Mucosa of rectum (tissue), 2 donors: ENCODE measurements around the gene SAMD3.
"Not testable (repeated sequence)": the region's sequence is repeated elsewhere in the genome, so short reads cannot be mapped to it uniquely, and the experiment has no call there.

Source experiments
- H3K27ac ChIP-seq, 2 donors: one replicate each; pipeline ENCODE4 v1.7.0; 2013; ENCODE audit warnings: inconsistent platforms in 2 of 2, low read depth in 2 of 2, low read length in 2 of 2
- H3K27me3 ChIP-seq, 2 donors: one replicate each; pipeline ENCODE4 v1.7.0; 2013; ENCODE audit warnings: low read length in 2 of 2; ENCODE audit not compliant: control insufficient read depth in 2 of 2, insufficient read depth in 2 of 2
- H3K36me3 ChIP-seq, 2 donors: one replicate each; pipeline ENCODE4 v1.7.0; 2013; ENCODE audit warnings: low read length in 2 of 2; ENCODE audit not compliant: control insufficient read depth in 2 of 2, insufficient read depth in 2 of 2
- H3K4me1 ChIP-seq, 2 donors: one replicate each; pipeline ENCODE4 v1.7.0; 2013; ENCODE audit warnings: low read length in 2 of 2, mild to moderate bottlenecking in 1 of 2; ENCODE audit not compliant: control insufficient read depth in 2 of 2, insufficient read depth in 2 of 2
- H3K4me3 ChIP-seq, 2 donors: one replicate each; pipeline ENCODE4 v1.7.0; 2013; ENCODE audit warnings: low read length in 2 of 2
- H3K9ac ChIP-seq, 2 donors: one replicate each; pipeline ENCODE4 v1.7.0; 2013; ENCODE audit warnings: low read length in 2 of 2, low read depth in 1 of 2, mild to moderate bottlenecking in 1 of 2
- H3K9me3 ChIP-seq, 2 donors: one replicate each; pipeline ENCODE4 v1.7.0; 2013; ENCODE audit warnings: low read length in 2 of 2; ENCODE audit not compliant: control insufficient read depth in 2 of 2
- donor health status: healthy.
- donor health status: Normal muscosa, but diverticular disease.

The SAMD3 gene

GRCh38 chr6:130245267-130245666, 22.5 kb upstream of the SAMD3 start:
- Histone ChIP-seq H3K36me3 (no peaks in the 10 kb centered on the region), H3K4me1 (no peaks in the 10 kb centered on the region)

GRCh38 chr6:130244728-130245127, 22.0 kb upstream of the SAMD3 start:
- Histone ChIP-seq H3K4me1 (no peaks in the 10 kb centered on the region), H3K4me3 (no peak overlapping the region), H3K36me3 (no peaks in the 10 kb centered on the region), H3K27me3 (no peaks in the 10 kb centered on the region), H3K27ac (no peak overlapping the region), H3K9ac (no peak overlapping the region), H3K9me3 (no peaks in the 10 kb centered on the region)

More at GRCh38 chr6:130245267-130245666, 22.5 kb upstream of the SAMD3 start:
- Histone ChIP-seq H3K9ac (no peak overlapping the region), H3K27me3 (no peaks in the 10 kb centered on the region), H3K9me3 (no peaks in the 10 kb centered on the region), H3K4me3 (no peak overlapping the region), H3K27ac (no peak overlapping the region)

- Histone ChIP-seq H3K4me1 (no peaks in the 10 kb centered on the region), H3K4me3 (no peak overlapping the region), H3K36me3 (no peaks in the 10 kb centered on the region), H3K9ac (no peak overlapping the region), H3K27me3 (no peaks in the 10 kb centered on the region), H3K9me3 (no peaks in the 10 kb centered on the region), H3K27ac (no peak overlapping the region)
Observed at GRCh38 chr6:130240232-130240631, 17.5 kb upstream of the SAMD3 start.

GRCh38 chr6:130239755-130240154, 17.0 kb upstream of the SAMD3 start:
- no peaks in the 10 kb centered on the region for H3K9me3 ChIP-seq
- H3K36me3 ChIP-seq: no peaks in the 10 kb centered on the region
- H3K9ac ChIP-seq: no peak overlapping the region
- no peaks in the 10 kb centered on the region for H3K4me1 ChIP-seq
- H3K27ac ChIP-seq: no peak overlapping the region
- no peak overlapping the region for H3K4me3 ChIP-seq
- H3K27me3 ChIP-seq: no peaks in the 10 kb centered on the region

- Histone ChIP-seq H3K36me3 (no peaks in the 10 kb centered on the region), H3K27me3 (no peaks in the 10 kb centered on the region), H3K4me1 (no peaks in the 10 kb centered on the region), H3K9ac (no peak overlapping the region), H3K27ac (no peak overlapping the region), H3K4me3 (no peak overlapping the region), H3K9me3 (no peaks in the 10 kb centered on the region)
Observed at GRCh38 chr6:130233330-130233729, 10.6 kb upstream of the SAMD3 start.

- not testable (repeated sequence) for H3K27me3 ChIP-seq, H3K4me1 ChIP-seq, H3K9me3 ChIP-seq, H3K27ac ChIP-seq, H3K9ac ChIP-seq, H3K36me3 ChIP-seq, H3K4me3 ChIP-seq
Observed at GRCh38 chr6:130230531-130230930, 7.8 kb upstream of the SAMD3 start.

GRCh38 chr6:130229645-130230044, 6.9 kb upstream of the SAMD3 start:
- Histone ChIP-seq H3K36me3 (no peaks in the 10 kb centered on the region), H3K9ac (no peak overlapping the region), H3K27ac (no peak overlapping the region), H3K27me3 (no peaks in the 10 kb centered on the region), H3K9me3 (no peaks in the 10 kb centered on the region), H3K4me3 (no peak overlapping the region), H3K4me1 (no peaks in the 10 kb centered on the region)

GRCh38 chr6:130223508-130223907, 757 bp upstream of the SAMD3 start:
- Histone ChIP-seq H3K4me3 (no peak overlapping the region), H3K27me3 (no peaks in the 10 kb centered on the region)

GRCh38 chr6:130218134-130218533, 4.6 kb downstream of the SAMD3 start:
- Histone ChIP-seq H3K27ac (no peak overlapping the region), H3K4me1 (no peaks in the 10 kb centered on the region), H3K9me3 (no peaks in the 10 kb centered on the region), H3K36me3 (no peaks in the 10 kb centered on the region), H3K27me3 (no peaks in the 10 kb centered on the region), H3K4me3 (no peak overlapping the region), H3K9ac (no peak overlapping the region)

More at GRCh38 chr6:130223508-130223907, 757 bp upstream of the SAMD3 start:
- H3K9me3 ChIP-seq: no peaks in the 10 kb centered on the region
- no peaks in the 10 kb centered on the region for H3K4me1 ChIP-seq
- H3K27ac ChIP-seq: no peak overlapping the region
- no peaks in the 10 kb centered on the region for H3K36me3 ChIP-seq
- H3K9ac ChIP-seq: no peak overlapping the region

- H3K27ac ChIP-seq: no peak overlapping the region
- H3K36me3 ChIP-seq: no peaks in the 10 kb centered on the region
- peaks cover 0 to 2% of the 10 kb centered on the region in 2 donors for H3K4me1 ChIP-seq
- no peak overlapping the region for H3K4me3 ChIP-seq
- no peaks in the 10 kb centered on the region for H3K9me3 ChIP-seq
- no peak overlapping the region for H3K9ac ChIP-seq
- no peaks in the 10 kb centered on the region for H3K27me3 ChIP-seq
Observed at GRCh38 chr6:130216620-130217019, 6.1 kb downstream of the SAMD3 start.

GRCh38 chr6:130215526-130215925, 7.2 kb downstream of the SAMD3 start:
- H3K4me1 ChIP-seq: peaks cover 0 to 2% of the 10 kb centered on the region in 2 donors
- no peak overlapping the region for H3K27ac ChIP-seq

More at GRCh38 chr6:130215526-130215925, 7.2 kb downstream of the SAMD3 start:
- Histone ChIP-seq H3K27me3 (no peaks in the 10 kb centered on the region), H3K9ac (no peak overlapping the region), H3K36me3 (no peaks in the 10 kb centered on the region), H3K9me3 (no peaks in the 10 kb centered on the region), H3K4me3 (peak overlapping the region in 1 of 2 donors; percentile 15)
